ENCODE data around the gene SLC44A2.
A peak's percentile ranks its signal among the peaks of the same experiment; 100 is the strongest.

SLC44A2 gene

GRCh38 chr19:10624585-10624984, 768 bp upstream of the SLC44A2 start:
- TF ChIP-seq Cebpa-rat (IDR thresholded peaks at IDR 0.05), result no peak
- peaks cover 30 to 98% (median 91%) of the 10 kb centered on the region in 11 experiments; a peak in 20 of 22 replicates for H4K20me1 ChIP-seq
- H3K36me3 ChIP-seq, result peaks cover 41 to 100% (median 93%) of the 10 kb centered on the region in 11 experiments
- H3K4me2 ChIP-seq, result peak overlapping the region in 1 of 11 experiments; percentile 1; a peak in 2 of 22 replicates
- H3K9me3 ChIP-seq (replicated peaks in 1 of 11), result no peaks in the 10 kb centered on the region
- peaks cover 8 to 39% (median 26%) of the 10 kb centered on the region in 10 experiments; a peak in 19 of 20 replicates for H3K4me1 ChIP-seq
- no peak overlapping the region for H3K4me3 ChIP-seq
- H3K9ac ChIP-seq, result peak overlapping the region in 2 of 11 experiments; percentile 3 to 9; a peak in 1 of 22 replicates
- H3K27ac ChIP-seq, result peak overlapping the region in 1 of 11 experiments; percentile 26; a peak in 1 of 22 replicates
- H3K27me3 ChIP-seq, result no peaks in the 10 kb centered on the region

GRCh38 chr19:10625762-10626138, 397 bp downstream of the SLC44A2 start:
- H3K36me3 ChIP-seq, result peaks cover 52 to 100% (median 93%) of the 10 kb centered on the region in 11 experiments
- H3K27ac ChIP-seq, result no peak overlapping the region
- H3K27me3 ChIP-seq, result no peaks in the 10 kb centered on the region
- no peak overlapping the region for H3K4me2 ChIP-seq
- no peak overlapping the region for H3K4me3 ChIP-seq
- H4K20me1 ChIP-seq, result peaks cover 22 to 96% (median 81%) of the 10 kb centered on the region in 11 experiments; a peak in 20 of 22 replicates
- 0 out of 22 replicates have a peak overlapping the region, but pooled peaks of 1 of the 11 experiments have one; percentile 9 for H3K9ac ChIP-seq
- no peak for TF ChIP-seq Cebpa-rat (IDR thresholded peaks at IDR 0.05)
- H3K9me3 ChIP-seq (replicated peaks in 1 of 11), result no peaks in the 10 kb centered on the region
- H3K4me1 ChIP-seq, result peaks cover 5 to 35% (median 21%) of the 10 kb centered on the region in 10 experiments; a peak in 19 of 20 replicates

GRCh38 chr19:10631874-10632273, 6.5 kb downstream of the SLC44A2 start:
- Histone ChIP-seq H3K9me3 (replicated peaks in 1 of 11) (no peaks in the 10 kb centered on the region), H3K9ac (peak overlapping the region in 1 of 11 experiments; percentile 3; a peak in 1 of 22 replicates), H3K4me1 (peaks cover 7 to 38% (median 23%) of the 10 kb centered on the region in 10 experiments; a peak in 19 of 20 replicates), H4K20me1 (peaks cover 0 to 72% (median 53%) of the 10 kb centered on the region in 11 experiments; a peak in 19 of 22 replicates), H3K36me3 (peaks cover 86 to 100% (median 97%) of the 10 kb centered on the region in 11 experiments), H3K4me3 (no peak overlapping the region), H3K27me3 (no peaks in the 10 kb centered on the region), H3K27ac (peak overlapping the region in 2 of 11 experiments; percentile 20 to 26; a peak in 2 of 22 replicates), H3K4me2 (peak overlapping the region in 5 of 11 experiments; percentile 6 to 26 (median 20); a peak in 2 of 22 replicates)
- no peak for TF ChIP-seq Cebpa-rat (IDR thresholded peaks at IDR 0.05)

GRCh38 chr19:10634430-10634829, 9.1 kb downstream of the SLC44A2 start:
- Histone ChIP-seq H3K36me3 (peaks cover 86 to 100% (median 97%) of the 10 kb centered on the region in 11 experiments), H3K4me2 (peak overlapping the region in 5 of 11 experiments; percentile 59 to 84 (median 78); a peak in 8 of 22 replicates), H3K4me3 (no peak overlapping the region), H3K9me3 (replicated peaks in 1 of 11) (no peaks in the 10 kb centered on the region), H3K27me3 (no peaks in the 10 kb centered on the region), H4K20me1 (peaks cover 0 to 72% (median 40%) of the 10 kb centered on the region in 11 experiments; a peak in 17 of 22 replicates), H3K4me1 (peaks cover 7 to 64% (median 48%) of the 10 kb centered on the region in 10 experiments; a peak in 19 of 20 replicates), H3K9ac (0 out of 22 replicates have a peak overlapping the region, but pooled peaks of 1 of the 11 experiments have one; percentile 7), H3K27ac (no peak overlapping the region)
- no peak for TF ChIP-seq Cebpa-rat (IDR thresholded peaks at IDR 0.05)

GRCh38 chr19:10634963-10635362, 9.6 kb downstream of the SLC44A2 start:
- Histone ChIP-seq H3K36me3 (peaks cover 81 to 100% (median 97%) of the 10 kb centered on the region in 11 experiments), H3K27ac (peak overlapping the region in 7 of 11 experiments; percentile 7 to 56 (median 34); a peak in 5 of 22 replicates), H3K4me3 (no peak overlapping the region), H3K27me3 (no peaks in the 10 kb centered on the region), H4K20me1 (peaks cover 0 to 74% (median 39%) of the 10 kb centered on the region in 11 experiments; a peak in 17 of 22 replicates), H3K4me2 (peak overlapping the region in 6 of 11 experiments; percentile 6 to 84 (median 72); a peak in 11 of 22 replicates), H3K9me3 (replicated peaks in 1 of 11) (no peaks in the 10 kb centered on the region), H3K9ac (peak overlapping the region in 6 of 11 experiments; percentile 6 to 42 (median 20); a peak in 4 of 22 replicates), H3K4me1 (peaks cover 7 to 69% (median 53%) of the 10 kb centered on the region in 10 experiments; a peak in 19 of 20 replicates)
- TF ChIP-seq Cebpa-rat (IDR thresholded peaks at IDR 0.05), result no peak

- H3K9me3 ChIP-seq (replicated peaks in 1 of 11), result no peaks in the 10 kb centered on the region
- peaks cover 81 to 100% (median 97%) of the 10 kb centered on the region in 11 experiments for H3K36me3 ChIP-seq
- peak overlapping the region in 2 of 11 experiments; percentile 28 to 40; a peak in 4 of 22 replicates for H3K27ac ChIP-seq
- H4K20me1 ChIP-seq, result peaks cover 0 to 64% (median 38%) of the 10 kb centered on the region in 11 experiments; a peak in 17 of 22 replicates
- H3K4me3 ChIP-seq, result no peak overlapping the region
- no peaks in the 10 kb centered on the region for H3K27me3 ChIP-seq
- no peak overlapping the region for H3K9ac ChIP-seq
- no peak for TF ChIP-seq Cebpa-rat (IDR thresholded peaks at IDR 0.05)
- peak overlapping the region in 5 of 11 experiments; percentile 59 to 84 (median 78); a peak in 8 of 22 replicates for H3K4me2 ChIP-seq
- peaks cover 6 to 78% (median 61%) of the 10 kb centered on the region in 10 experiments; a peak in 19 of 20 replicates for H3K4me1 ChIP-seq
Measured at GRCh38 chr19:10636304-10636972, 11.1 kb downstream of the SLC44A2 start.

GRCh38 chr19:10637894-10638293, 12.5 kb downstream of the SLC44A2 start:
- Histone ChIP-seq H3K4me3 (no peak overlapping the region), H4K20me1 (peaks cover 0 to 66% (median 37%) of the 10 kb centered on the region in 11 experiments; a peak in 17 of 22 replicates), H3K9ac (peak overlapping the region in 2 of 11 experiments; percentile 9 to 14; a peak in 2 of 22 replicates), H3K9me3 (replicated peaks in 1 of 11) (no peaks in the 10 kb centered on the region), H3K4me2 (peak overlapping the region in 9 of 11 experiments; percentile 12 to 84 (median 57); a peak in 14 of 22 replicates), H3K27ac (peak overlapping the region in 8 of 11 experiments; percentile 1 to 59 (median 28); a peak in 9 of 22 replicates), H3K4me1 (peaks cover 10 to 85% (median 68%) of the 10 kb centered on the region in 10 experiments), H3K36me3 (peaks cover 82 to 100% (median 98%) of the 10 kb centered on the region in 11 experiments), H3K27me3 (no peaks in the 10 kb centered on the region)
- no peak for TF ChIP-seq Cebpa-rat (IDR thresholded peaks at IDR 0.05)

GRCh38 chr19:10639836-10640235, 14.5 kb downstream of the SLC44A2 start:
- Histone ChIP-seq H3K4me2 (peak overlapping the region in 10 of 11 experiments; percentile 7 to 84 (median 60); a peak in 15 of 22 replicates), H3K4me3 (no peak overlapping the region; a peak in 1 of 20 replicates), H3K9ac (peak overlapping the region in 7 of 11 experiments; percentile 5 to 52 (median 25); a peak in 8 of 22 replicates), H3K4me1 (peaks cover 29 to 100% (median 83%) of the 10 kb centered on the region in 10 experiments), H3K27ac (peak overlapping the region in 7 of 11 experiments; percentile 47 to 69 (median 51); a peak in 15 of 22 replicates), H3K9me3 (replicated peaks in 1 of 11) (no peaks in the 10 kb centered on the region), H4K20me1 (peaks cover 0 to 73% (median 38%) of the 10 kb centered on the region in 11 experiments; a peak in 17 of 22 replicates), H3K36me3 (peaks cover 75 to 96% (median 91%) of the 10 kb centered on the region in 11 experiments), H3K27me3 (no peaks in the 10 kb centered on the region)
- TF ChIP-seq Cebpa-rat (IDR thresholded peaks at IDR 0.05), result no peak
